HepG2 (cell line): ENCODE results near the gene RBM23.

Source experiments
- CCAR2 ChIP-seq: fragments of 200-400 bp; formaldehyde crosslinking; optimal IDR thresholded peaks from 2 replicates; pipeline ENCODE3; 2018; ENCODE audit warnings: low read depth, mild to moderate bottlenecking, low read length, moderate library complexity
- CEBPB ChIP-seq: IDR thresholded peaks from 2 replicates; pipeline ENCODE4 v1.6.1; 2011; ENCODE audit warnings: low read depth, low read length, improper control_type of control experiment, borderline replicate concordance
- CTCF ChIP-seq: sonication (generic); formaldehyde crosslinking; IDR thresholded peaks from 2 replicates; pipeline ENCODE4 v1.5.0; 2020; ENCODE audit warnings: mild to moderate bottlenecking, missing genetic modification reagents, moderate library complexity
- ETV6 ChIP-seq: sonication (generic); formaldehyde crosslinking; conservative IDR thresholded peaks from 2 replicates; pipeline ENCODE4 v1.4.0; 2020; ENCODE audit warnings: missing genetic modification reagents
- GABPA ChIP-seq, 2 experiments: IDR thresholded peaks; 2 replicates each; pipeline ENCODE4 v1.6.1; 2011 to 2016; ENCODE audit warnings: low read depth in 2 of 2, low read length in 1 of 2, missing biosample characterization in 1 of 2, missing genetic modification characterization in 1 of 2
- GFI1 ChIP-seq: sonication (generic); formaldehyde crosslinking; IDR thresholded peaks from 2 replicates; pipeline ENCODE4 v1.5.0; 2020; ENCODE audit warnings: missing genetic modification reagents, mild to moderate bottlenecking, borderline replicate concordance
- HMGXB4 ChIP-seq, 2 experiments: sonication (generic) in 1 of 2; formaldehyde crosslinking in 1 of 2; IDR thresholded peaks; 2 replicates each; pipeline versions ENCODE4 v1.4.0 to v1.6.1; 2018 to 2020; ENCODE audit warnings: missing genetic modification reagents in 2 of 2, borderline replicate concordance in 1 of 2, low read depth in 1 of 2, mild to moderate bottlenecking in 1 of 2, missing biosample characterization in 1 of 2
- MAX ChIP-seq: IDR thresholded peaks from 2 replicates; pipeline ENCODE4 v1.6.1; 2012; ENCODE audit warnings: inconsistent platforms
- U2AF1 ChIP-seq: fragments of 200-400 bp; formaldehyde crosslinking; optimal IDR thresholded peaks from 2 replicates; pipeline ENCODE3; 2017; ENCODE audit warnings: mild to moderate bottlenecking, low read depth, low read length
- ZFP1 ChIP-seq: IDR thresholded peaks from 2 replicates; pipeline ENCODE4 v1.6.1; 2016
- ZNF337 ChIP-seq: sonication (generic); formaldehyde crosslinking; IDR thresholded peaks from 2 replicates; pipeline ENCODE4 v1.5.1; 2020; ENCODE audit warnings: missing genetic modification reagents, low read depth, mild to moderate bottlenecking, borderline replicate concordance
- ZNF34 ChIP-seq: sonication (generic); formaldehyde crosslinking; IDR thresholded peaks from 2 replicates; pipeline ENCODE4 v1.4.0; 2020; ENCODE audit warnings: mild to moderate bottlenecking, missing genetic modification reagents, borderline replicate concordance

- TF ChIP-seq CCAR2 (no peak), ZNF34 (no peak), CTCF (CRISPR knock-in tag) (peak; percentile 70), ZFP1 (no peak), U2AF1 (no peak), GFI1 (CRISPR knock-in tag) (no peak), GABPA (IDR thresholded peaks at IDR 0.05; ENCODE audit: low read depth, low read length) (no peak), GABPA (CRISPR knock-in tag; IDR thresholded peaks at IDR 0.05; ENCODE audit: low read depth) (no peak), ETV6 (CRISPR knock-in tag) (no peak), HMGXB4 (CRISPR knock-in tag; IDR thresholded peaks at IDR 0.05; ENCODE audit: borderline replicate concordance in 1 of 2, low read depth in 1 of 2) (no peak), MAX (no peak), ZNF337 (no peak), CEBPB (no peak)
These were observed 53.2 kb downstream of the RBM23 start for GRCh38 chr14:22865424-22866405.
